NB4 (cell line): ENCODE results near the gene EXOC6B.
A peak's percentile ranks its signal among the peaks of the same experiment; 100 is the strongest.

ENCODE experiments used
- DNase-seq: peaks from one replicate; pipeline ENCODE4 v3.0.0; 2010; ENCODE audit warnings: low read depth
- H3K4me3 ChIP-seq: one replicate; pipeline ENCODE4 v1.5.1; 2011; ENCODE audit warnings: mild to moderate bottlenecking, low read depth, low read length, moderate library complexity
- CTCF ChIP-seq: IDR thresholded peaks from one replicate; pipeline ENCODE4 v1.5.1; 2012; ENCODE audit warnings: low read depth, low read length
- MAX ChIP-seq: IDR thresholded peaks from 2 replicates; pipeline ENCODE4 v1.6.1; 2011; ENCODE audit warnings: low read depth, low read length
- MYC ChIP-seq: IDR thresholded peaks from 2 replicates; pipeline ENCODE4 v1.6.1; 2011; ENCODE audit warnings: low read depth, low read length
- POLR2A ChIP-seq: IDR thresholded peaks from 2 replicates; pipeline ENCODE4 v1.6.1; 2011; ENCODE audit warnings: mild to moderate bottlenecking; ENCODE audit not compliant: insufficient read length; ENCODE audit errors: extremely low read depth

EXOC6B gene

GRCh38 chr2:72676341-72677025, 149.3 kb downstream of the EXOC6B start:
- no peak overlapping the region for H3K4me3 ChIP-seq
- TF ChIP-seq MYC (no peak), MAX (no peak), POLR2A (no peak), CTCF (no peak)
- no peak for DNase-seq

- H3K4me3 ChIP-seq = no peak overlapping the region
- DNase-seq = no peak
- TF ChIP-seq MAX (no peak), CTCF (no peak), MYC (no peak), POLR2A (no peak)
Measured at GRCh38 chr2:72674982-72675915, 150.6 kb downstream of the EXOC6B start.

GRCh38 chr2:72673279-72673678, 152.6 kb downstream of the EXOC6B start:
- TF ChIP-seq CTCF (no peak), MAX (no peak), MYC (no peak), POLR2A (no peak)
- DNase-seq = no peak
- no peak overlapping the region for H3K4me3 ChIP-seq

GRCh38 chr2:72669121-72669520, 156.7 kb downstream of the EXOC6B start:
- no peak overlapping the region for H3K4me3 ChIP-seq
- DNase-seq = peak; percentile 4
- TF ChIP-seq CTCF (no peak), MAX (no peak), MYC (no peak), POLR2A (no peak)

- DNase-seq = no peak
- TF ChIP-seq MYC = no peak
- no peak for TF ChIP-seq POLR2A
- no peak for TF ChIP-seq MAX
- no peak for TF ChIP-seq CTCF
- H3K4me3 ChIP-seq = no peak overlapping the region
Measured at GRCh38 chr2:72668647-72669046, 157.2 kb downstream of the EXOC6B start.
